BJ (cell line): ENCODE results near the gene ZNF821. TPM values are rescaled to one million over a fixed set of nuclear protein-coding genes. Genes with fewer than 3 reads are reported as not detected.

ENCODE experiments used
- CTCF ChIA-PET: fragments of 350-600 bp; formaldehyde crosslinking; extraction: SDS; loops from one replicate; lab custom pipeline; 2021; ENCODE audit warnings: antibody characterized with exemption, inconsistent platforms; lab: Yijun Ruan, JAX
- POLR2A ChIA-PET: fragments of 300-600 bp; sonication (Branson Sonifier 250); formaldehyde crosslinking; extraction: SDS; loops from one replicate; lab custom pipeline; 2021; ENCODE audit warnings: antibody characterized with exemption; lab: Charles Lee
- DNase-seq: peaks from one replicate; pipeline ENCODE4 v3.0.0-alpha.2; 2011; ENCODE audit warnings: low read depth
- H3K27me3 ChIP-seq: 2 replicates; pipeline ENCODE4 v1.6.0; 2011; ENCODE audit warnings: low read length; ENCODE audit not compliant: control insufficient read depth, insufficient read depth
- H3K36me3 ChIP-seq: 2 replicates; pipeline ENCODE4 v1.5.1; 2011; ENCODE audit warnings: low read length; ENCODE audit not compliant: control insufficient read depth, insufficient read depth
- H3K4me3 ChIP-seq: 2 replicates; pipeline ENCODE4 v1.5.1; 2011; ENCODE audit warnings: low read depth, mild to moderate bottlenecking, control low read depth, low read length
- polyA plus RNA-seq: library from polyadenylated mRNA; depleted of rRNA; stranded (reverse); fragments of >200 nt; gene quantifications from 2 replicates; pipeline ENCODE4 v1.2.3, GENCODE V29; 2011
- TF ChIP-seq, protein P1 (sequence below): IDR thresholded peaks from 2 replicates; pipeline ENCODE4 v1.5.1; 2011; ENCODE audit warnings: low read depth, mild to moderate bottlenecking, control low read depth, inconsistent platforms, low read length, moderate library complexity; ENCODE audit not compliant: insufficient read depth

ZNF821 gene
- polyA plus RNA-seq, 1 experiment = 5.0 TPM

DNA sequence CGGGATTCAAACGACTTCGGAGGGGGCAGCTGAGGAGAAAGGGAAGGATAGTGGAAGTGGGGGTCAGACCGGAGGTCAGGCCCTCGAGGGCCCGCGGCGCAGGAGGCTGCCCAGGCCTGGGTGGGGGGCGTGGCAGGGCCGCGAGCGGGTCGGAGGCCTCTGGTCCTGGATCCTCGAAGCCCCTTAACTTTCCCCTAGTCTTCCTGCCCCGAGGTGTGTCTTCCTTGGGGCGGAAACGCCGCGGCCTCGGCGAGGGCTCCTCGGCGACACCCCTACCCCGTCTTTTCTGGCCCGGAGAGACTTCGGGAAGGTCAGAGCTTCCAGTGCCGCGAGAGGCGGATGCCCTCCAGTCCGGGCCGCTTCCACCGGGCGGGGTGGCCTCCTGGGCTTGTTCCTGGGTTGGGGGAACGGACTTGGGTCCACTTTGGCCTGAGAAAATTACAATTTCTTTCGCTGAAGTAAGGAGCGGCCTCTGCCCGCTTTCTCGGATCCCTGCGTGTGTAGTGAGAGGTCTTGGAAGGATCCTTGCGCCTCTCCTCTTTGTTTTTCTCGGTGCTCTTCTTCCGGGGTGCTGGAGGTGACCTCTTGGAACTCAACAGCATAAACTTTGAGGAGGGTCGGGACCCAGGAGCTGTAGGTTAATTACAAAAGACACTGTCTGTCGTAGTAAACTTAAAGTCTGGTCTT, 11.8 kb upstream of the ZNF821 start:
- H3K4me3 ChIP-seq = peak overlapping the region; percentile 96
- CTCF ChIA-PET = interaction anchor here (0.7 to 5.0 kb wide), 4 partner anchors 11 to 58 kb away, joined by 3 to 30 read pairs (median 4); no protein-coding TSS in a partner anchor
- TF ChIP-seq, protein P1, sequence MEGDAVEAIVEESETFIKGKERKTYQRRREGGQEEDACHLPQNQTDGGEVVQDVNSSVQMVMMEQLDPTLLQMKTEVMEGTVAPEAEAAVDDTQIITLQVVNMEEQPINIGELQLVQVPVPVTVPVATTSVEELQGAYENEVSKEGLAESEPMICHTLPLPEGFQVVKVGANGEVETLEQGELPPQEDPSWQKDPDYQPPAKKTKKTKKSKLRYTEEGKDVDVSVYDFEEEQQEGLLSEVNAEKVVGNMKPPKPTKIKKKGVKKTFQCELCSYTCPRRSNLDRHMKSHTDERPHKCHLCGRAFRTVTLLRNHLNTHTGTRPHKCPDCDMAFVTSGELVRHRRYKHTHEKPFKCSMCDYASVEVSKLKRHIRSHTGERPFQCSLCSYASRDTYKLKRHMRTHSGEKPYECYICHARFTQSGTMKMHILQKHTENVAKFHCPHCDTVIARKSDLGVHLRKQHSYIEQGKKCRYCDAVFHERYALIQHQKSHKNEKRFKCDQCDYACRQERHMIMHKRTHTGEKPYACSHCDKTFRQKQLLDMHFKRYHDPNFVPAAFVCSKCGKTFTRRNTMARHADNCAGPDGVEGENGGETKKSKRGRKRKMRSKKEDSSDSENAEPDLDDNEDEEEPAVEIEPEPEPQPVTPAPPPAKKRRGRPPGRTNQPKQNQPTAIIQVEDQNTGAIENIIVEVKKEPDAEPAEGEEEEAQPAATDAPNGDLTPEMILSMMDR = no peak
- H3K27me3 ChIP-seq = no peaks in the 10 kb centered on the region
- DNase-seq = no peak
- peaks cover 1% of the 10 kb centered on the region; the same call in 1 of the 2 replicates for H3K36me3 ChIP-seq
- POLR2A ChIA-PET = no interaction called here

DNA sequence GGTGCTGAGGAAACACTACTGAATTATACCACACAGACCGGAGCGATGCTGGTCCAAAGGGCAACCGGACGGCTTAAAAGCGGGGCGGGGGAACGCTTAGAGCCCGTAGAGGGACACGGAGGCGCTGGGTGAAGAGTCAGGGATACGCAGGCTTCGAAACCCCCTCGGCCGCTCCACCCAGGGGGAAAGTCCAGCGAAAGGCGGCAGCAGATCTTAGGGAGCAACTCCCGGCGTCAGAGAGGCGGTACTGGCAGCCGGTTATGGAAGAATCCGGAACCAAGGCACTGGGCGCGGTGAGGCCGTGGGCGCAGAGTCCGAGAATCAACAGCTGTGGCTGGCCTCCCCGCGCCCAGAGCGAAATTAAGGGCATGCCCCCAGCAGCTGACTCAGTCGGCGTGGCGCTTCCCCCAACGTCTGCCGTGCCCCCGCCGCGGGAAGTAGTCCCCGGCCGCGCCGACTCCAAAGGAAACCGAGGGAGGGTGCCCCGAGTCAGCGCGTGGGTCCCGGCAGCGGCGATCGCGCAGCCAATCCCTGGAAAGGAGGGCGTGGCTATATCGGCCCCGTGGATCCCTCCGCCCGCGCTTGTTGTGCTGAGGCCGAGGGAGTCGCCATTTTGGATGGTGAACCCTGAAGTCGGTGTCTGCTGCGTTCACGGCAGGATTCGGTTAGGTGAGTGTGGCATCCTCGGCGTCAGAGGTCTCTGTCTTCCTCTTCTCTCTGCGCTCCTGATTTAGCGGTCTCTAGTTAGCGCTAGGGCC, 11.1 kb upstream of the ZNF821 start, which contains the start of gene IST1:
TSS of gene IST1 (plus strand) at position 611 of the 758 bp plus-strand sequence. CDS start 20,110 bp downstream, outside the sequence.
- Histone ChIP-seq H3K27me3 (no peaks in the 10 kb centered on the region), H3K36me3 (peaks cover 1% of the 10 kb centered on the region; the same call in 1 of the 2 replicates), H3K4me3 (peak within 1 kb of the TSS; percentile 96)
- ChIA-PET CTCF (interaction anchor here (1.5 to 5.0 kb wide), 3 partner anchors 11 to 40 kb away, joined by 4 to 30 read pairs (median 6); partner anchors contain the start of gene ZNF821), POLR2A (interaction anchor here (0.7 kb wide), 1 partner anchor 11 kb away, joined by 3 read pairs; the partner anchor contains the start of gene ZNF821)
- peak; percentile 76 for DNase-seq
- TF ChIP-seq, protein P1 = peak; percentile 16; the same call in 1 of the 2 replicates

DNA sequence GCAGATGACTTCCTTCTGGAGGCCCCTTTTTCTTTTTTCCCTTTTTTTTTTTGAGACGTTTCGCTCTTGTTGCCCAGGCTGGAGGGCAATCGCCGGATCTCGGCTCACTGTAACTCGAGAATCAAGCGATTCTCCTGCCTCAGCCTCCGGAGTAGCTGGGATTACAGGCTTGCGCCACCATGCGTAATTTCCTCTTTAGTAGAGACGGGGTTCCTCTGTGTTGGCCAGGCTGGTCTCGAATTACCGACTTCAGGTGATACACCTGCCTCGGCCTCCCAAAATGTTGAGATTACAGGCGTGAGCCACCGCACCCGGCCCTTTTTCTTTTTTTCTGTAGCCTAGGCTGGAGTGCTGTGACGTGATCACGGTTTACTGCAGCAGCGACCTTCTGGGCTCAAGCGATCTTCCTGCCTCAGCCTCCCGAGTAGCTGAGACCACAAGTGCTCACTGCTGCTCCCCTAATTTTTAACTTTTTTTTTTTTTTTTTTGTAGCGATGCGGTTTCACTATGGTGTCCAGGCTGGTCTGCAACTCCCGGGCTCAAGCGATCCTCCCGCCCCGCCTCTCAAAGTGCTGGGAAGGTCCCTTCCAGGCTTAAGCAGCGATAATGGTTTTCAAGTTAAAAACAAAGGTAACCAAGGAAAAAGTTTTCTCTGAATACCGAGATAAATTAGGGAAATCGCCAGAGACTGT, 10.4 kb upstream of the ZNF821 start:
- ChIA-PET POLR2A (interaction anchor here (0.7 kb wide), 1 partner anchor 10 kb away, joined by 3 read pairs; the partner anchor contains the start of gene ZNF821), CTCF (interaction anchor here (0.6 to 5.0 kb wide), 4 partner anchors 10 to 147 kb away, joined by 4 to 30 read pairs (median 6); partner anchors contain the start of gene ZNF821)
- TF ChIP-seq, protein P1 = no peak
- Histone ChIP-seq H3K36me3 (peaks cover 1% of the 10 kb centered on the region; the same call in 1 of the 2 replicates), H3K27me3 (no peaks in the 10 kb centered on the region), H3K4me3 (peak overlapping the region; percentile 96)
- no peak for DNase-seq

DNA sequence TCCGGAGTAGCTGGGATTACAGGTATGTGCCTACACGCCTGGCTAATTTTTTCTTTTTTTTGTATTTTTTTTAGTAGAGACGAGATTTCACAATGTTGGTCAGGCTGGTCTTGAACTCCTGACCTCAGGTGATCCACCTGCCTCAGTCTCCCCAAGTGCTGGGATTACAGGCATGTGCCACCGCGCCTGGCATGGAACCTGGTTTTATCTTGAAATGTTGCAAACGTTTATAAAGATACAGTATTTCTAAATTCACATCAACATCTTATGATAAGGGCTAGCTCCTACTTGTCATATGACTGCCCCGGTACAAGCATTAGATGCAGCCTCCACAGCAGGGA, 9.9 kb upstream of the ZNF821 start:
- POLR2A ChIA-PET = no interaction called here
- CTCF ChIA-PET = interaction anchor here (0.5 to 5.0 kb wide), 4 partner anchors 9 to 146 kb away, joined by 3 to 30 read pairs (median 5); partner anchors contain the start of gene ZNF821
- Histone ChIP-seq H3K27me3 (no peaks in the 10 kb centered on the region), H3K4me3 (peak overlapping the region; percentile 96), H3K36me3 (peaks cover 1% of the 10 kb centered on the region; the same call in 1 of the 2 replicates)
- TF ChIP-seq, protein P1 = no peak
- DNase-seq = no peak
